Gastrocnemius medialis (tissue), 4 donors: ENCODE data around the gene SMARCC1.

Experiments used
- POLR2A ChIP-seq, 2 donors: fragments of 450-650 bp; IDR thresholded peaks; one replicate each; pipeline ENCODE4 v1.6.1; 2017; ENCODE audit warnings: antibody characterized with exemption in 2 of 2, mild to moderate bottlenecking in 2 of 2, moderate library complexity in 2 of 2
- TF ChIP-seq, protein P1 (sequence below), 5 experiments: fragments of 450-650 bp in 3 of 5; fragments of 200-600 bp in 2 of 5; sonication (generic) in 2 of 5; IDR thresholded peaks in 4 of 5; conservative IDR thresholded peaks in 1 of 5; 1 replicate in 4 of 5; 2 replicates in 1 of 5; pipeline ENCODE4 v1.5.1; 2016 to 2019; ENCODE audit warnings: antibody characterized with exemption in 5 of 5, mild to moderate bottlenecking in 3 of 5, moderate library complexity in 3 of 5

DNA sequence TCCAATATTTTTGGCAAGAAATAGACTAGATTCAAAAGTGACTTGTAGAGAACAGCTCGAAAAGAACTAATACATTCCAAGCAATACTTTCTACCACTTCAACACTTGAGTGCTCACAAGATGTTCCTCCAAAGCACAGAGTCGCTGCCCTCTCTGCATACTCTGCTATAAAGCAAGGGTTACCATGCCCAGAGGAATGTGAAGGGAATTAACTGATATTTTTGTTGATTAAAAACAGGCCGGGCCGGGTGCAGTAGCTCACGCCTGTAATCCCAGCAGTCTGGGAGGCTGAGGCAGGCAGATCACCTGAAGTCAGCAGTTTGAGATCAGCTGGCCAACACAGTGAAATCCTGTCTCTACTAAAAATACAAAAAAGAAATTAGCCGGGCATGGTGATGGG, 145.5 kb downstream of the SMARCC1 start:
- TF ChIP-seq, protein P1, sequence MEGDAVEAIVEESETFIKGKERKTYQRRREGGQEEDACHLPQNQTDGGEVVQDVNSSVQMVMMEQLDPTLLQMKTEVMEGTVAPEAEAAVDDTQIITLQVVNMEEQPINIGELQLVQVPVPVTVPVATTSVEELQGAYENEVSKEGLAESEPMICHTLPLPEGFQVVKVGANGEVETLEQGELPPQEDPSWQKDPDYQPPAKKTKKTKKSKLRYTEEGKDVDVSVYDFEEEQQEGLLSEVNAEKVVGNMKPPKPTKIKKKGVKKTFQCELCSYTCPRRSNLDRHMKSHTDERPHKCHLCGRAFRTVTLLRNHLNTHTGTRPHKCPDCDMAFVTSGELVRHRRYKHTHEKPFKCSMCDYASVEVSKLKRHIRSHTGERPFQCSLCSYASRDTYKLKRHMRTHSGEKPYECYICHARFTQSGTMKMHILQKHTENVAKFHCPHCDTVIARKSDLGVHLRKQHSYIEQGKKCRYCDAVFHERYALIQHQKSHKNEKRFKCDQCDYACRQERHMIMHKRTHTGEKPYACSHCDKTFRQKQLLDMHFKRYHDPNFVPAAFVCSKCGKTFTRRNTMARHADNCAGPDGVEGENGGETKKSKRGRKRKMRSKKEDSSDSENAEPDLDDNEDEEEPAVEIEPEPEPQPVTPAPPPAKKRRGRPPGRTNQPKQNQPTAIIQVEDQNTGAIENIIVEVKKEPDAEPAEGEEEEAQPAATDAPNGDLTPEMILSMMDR (IDR thresholded peaks at IDR 0.05 in 4 of 5, conservative IDR thresholded peaks at IDR 0.05 in 1 of 5) = no peak
- no peak for TF ChIP-seq POLR2A (IDR thresholded peaks at IDR 0.05)
